HEK293 (cell line): Measurements from ENCODE around the gene OR8H1.

Experiments
- CTCF ChIA-PET: fragments of 350-600 bp; formaldehyde crosslinking; extraction: SDS; loops from one replicate; lab custom pipeline; 2021; ENCODE audit warnings: antibody characterized with exemption; lab: Yijun Ruan, JAX
- POLR2A ChIA-PET: fragments of 300-600 bp; formaldehyde crosslinking; extraction: SDS; loops from one replicate; lab custom pipeline; 2020; ENCODE audit warnings: antibody characterized with exemption, inconsistent platforms; lab: Yijun Ruan, JAX
- H3K27ac ChIP-seq: fragments of 200-500 bp; sonication (Bioruptor generic); 2 replicates; pipeline ENCODE4 v1.5.1; 2014; ENCODE audit warnings: low read depth, low read length, control low read depth, inconsistent platforms; ENCODE audit errors: extremely low read depth
- H3K36me3 ChIP-seq, 2 experiments: fragments of 200-500 bp in 1 of 2; sonication (Bioruptor generic) in 1 of 2; 1 replicate in 1 of 2; 2 replicates in 1 of 2; pipeline ENCODE4 v1.5.1; 2014 to 2017; ENCODE audit warnings: inconsistent platforms in 2 of 2, low read length in 2 of 2; ENCODE audit not compliant: control insufficient read depth in 2 of 2, insufficient read depth in 1 of 2
- H3K4me1 ChIP-seq: fragments of 200-500 bp; sonication (Bioruptor generic); 2 replicates; pipeline ENCODE4 v1.5.1; 2014; ENCODE audit warnings: mild to moderate bottlenecking, low read length, inconsistent platforms; ENCODE audit not compliant: control insufficient read depth, insufficient read depth
- H3K4me3 ChIP-seq: 2 replicates; pipeline ENCODE4 v1.5.1; 2011; ENCODE audit warnings: low read depth, mild to moderate bottlenecking, control low read depth, low read length, moderate library complexity
- H3K9me3 ChIP-seq: fragments of 200-500 bp; sonication (Bioruptor generic); 2 replicates; pipeline ENCODE4 v1.5.1; 2014; ENCODE audit warnings: low read depth, low read length, inconsistent platforms; ENCODE audit not compliant: control insufficient read depth, insufficient read depth
- BCL11B ChIP-seq: fragments of 450-650 bp; formaldehyde crosslinking; IDR thresholded peaks from 2 replicates; pipeline ENCODE4 v1.5.1; 2016; ENCODE audit warnings: low read depth, missing biosample characterization, missing genetic modification characterization
- EGR2 ChIP-seq: fragments of 450-650 bp; formaldehyde crosslinking; IDR thresholded peaks from 2 replicates; pipeline ENCODE4 v1.5.1; 2016; ENCODE audit warnings: low read depth, missing biosample characterization, missing genetic modification characterization
- KLF1 ChIP-seq: fragments of 450-650 bp; formaldehyde crosslinking; IDR thresholded peaks from 2 replicates; pipeline ENCODE4 v1.5.1; 2016; ENCODE audit warnings: missing biosample characterization, missing genetic modification characterization
- PRDM1 ChIP-seq: fragments of 450-650 bp; formaldehyde crosslinking; IDR thresholded peaks from 2 replicates; pipeline ENCODE4; 2016; ENCODE audit warnings: missing biosample characterization, missing genetic modification characterization
- RBAK ChIP-seq: fragments of 450-650 bp; formaldehyde crosslinking; IDR thresholded peaks from 2 replicates; pipeline ENCODE4 v1.5.1; 2016; ENCODE audit warnings: missing biosample characterization, missing genetic modification characterization
- SCRT2 ChIP-seq: fragments of 450-650 bp; formaldehyde crosslinking; IDR thresholded peaks from 2 replicates; pipeline ENCODE4 v1.5.1; 2016; ENCODE audit warnings: missing biosample characterization, missing genetic modification characterization
- SP3 ChIP-seq: fragments of 450-650 bp; formaldehyde crosslinking; IDR thresholded peaks from 2 replicates; pipeline ENCODE4 v1.5.1; 2016; ENCODE audit warnings: missing biosample characterization, missing genetic modification characterization
- TCF7L2 ChIP-seq: IDR thresholded peaks from 2 replicates; pipeline ENCODE4 v1.6.1; 2011; ENCODE audit warnings: low read depth, mild to moderate bottlenecking, inconsistent platforms, low read length, moderate library complexity, borderline replicate concordance
- ZBTB17 ChIP-seq: fragments of 450-650 bp; formaldehyde crosslinking; IDR thresholded peaks from 2 replicates; pipeline ENCODE4 v1.5.1; 2016; ENCODE audit warnings: missing biosample characterization, missing genetic modification characterization
- ZNF23 ChIP-seq: fragments of 450-650 bp; formaldehyde crosslinking; IDR thresholded peaks from 2 replicates; pipeline ENCODE4 v1.5.1; 2016; ENCODE audit warnings: missing biosample characterization, missing genetic modification characterization, borderline replicate concordance
- ZNF274 ChIP-seq, 2 experiments: fragments of 200-500 bp in 1 of 2; fragments of 450-650 bp in 1 of 2; sonication (Bioruptor generic) in 1 of 2; formaldehyde crosslinking in 1 of 2; IDR thresholded peaks; 2 replicates each; pipeline versions ENCODE4 v1.5.1 to v1.6.1; 2014 to 2016; ENCODE audit warnings: borderline replicate concordance in 1 of 2, inconsistent platforms in 1 of 2, low read length in 1 of 2, missing biosample characterization in 1 of 2, missing genetic modification characterization in 1 of 2
- ZNF514 ChIP-seq: fragments of 450-650 bp; formaldehyde crosslinking; IDR thresholded peaks from 2 replicates; pipeline ENCODE4 v1.5.1; 2016; ENCODE audit warnings: missing biosample characterization, missing genetic modification characterization
- ZNF585B ChIP-seq: fragments of 450-650 bp; formaldehyde crosslinking; IDR thresholded peaks from 2 replicates; pipeline ENCODE4 v1.5.1; 2016; ENCODE audit warnings: missing biosample characterization, missing genetic modification characterization
- ZNF621 ChIP-seq: fragments of 450-650 bp; formaldehyde crosslinking; IDR thresholded peaks from 2 replicates; pipeline ENCODE4 v1.5.1; 2017; ENCODE audit warnings: missing biosample characterization, missing genetic modification characterization
- TF ChIP-seq, protein P1 (sequence below): fragments of 450-650 bp; formaldehyde crosslinking; IDR thresholded peaks from 2 replicates; pipeline ENCODE4 v1.5.1; 2016; ENCODE audit warnings: missing biosample characterization, missing genetic modification characterization
- TF ChIP-seq, protein P2 (sequence below): fragments of 450-650 bp; formaldehyde crosslinking; IDR thresholded peaks from 2 replicates; pipeline ENCODE4 v1.5.1; 2016; ENCODE audit warnings: missing biosample characterization, missing genetic modification characterization
- TF ChIP-seq, protein P3 (sequence below): fragments of 450-650 bp; formaldehyde crosslinking; IDR thresholded peaks from 2 replicates; pipeline ENCODE4 v1.5.1; 2016; ENCODE audit warnings: missing biosample characterization, missing genetic modification characterization
- TF ChIP-seq, protein P4 (sequence below): fragments of 450-650 bp; formaldehyde crosslinking; IDR thresholded peaks from 2 replicates; pipeline ENCODE4 v1.5.1; 2016; ENCODE audit warnings: missing biosample characterization, missing genetic modification characterization

Gene OR8H1

DNA sequence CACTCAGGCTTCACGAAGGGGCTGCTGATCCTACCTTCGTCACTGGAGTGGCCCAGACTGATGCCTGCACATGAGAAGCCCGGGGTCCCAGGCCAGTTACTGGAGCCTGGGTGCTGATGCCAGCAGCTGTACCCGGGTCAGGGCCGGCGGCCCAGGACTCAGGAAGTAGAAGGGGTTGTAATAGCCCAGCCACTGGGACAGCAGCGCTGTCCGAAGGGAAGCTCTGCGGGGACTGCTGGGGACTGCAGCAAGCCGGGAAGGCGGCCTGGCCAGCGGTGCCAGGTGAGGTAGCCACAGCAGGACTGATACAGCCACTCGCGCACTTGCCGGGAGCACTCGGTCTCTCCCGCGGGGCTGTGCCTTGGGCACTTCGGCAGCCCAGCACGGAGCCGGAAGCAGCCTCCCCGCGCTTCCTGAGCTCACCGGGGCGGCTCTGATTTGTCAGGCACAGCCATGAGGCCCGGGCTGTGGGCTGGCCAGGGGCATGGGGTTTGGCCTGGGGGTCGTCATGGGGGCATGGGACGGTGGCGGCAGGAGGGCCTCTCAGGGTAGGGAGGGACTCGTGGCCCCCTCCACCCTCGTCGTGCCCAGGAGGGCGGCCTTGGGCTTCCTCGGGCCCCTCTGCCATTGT lies 39.9 kb upstream of the OR8H1 start:
- H3K36me3 ChIP-seq: no peaks in the 10 kb centered on the region
- H3K4me3 ChIP-seq: no peak overlapping the region
- ChIA-PET POLR2A (no interaction called here), CTCF (no interaction called here)
- no peak for TF ChIP-seq TCF7L2
- no peak for TF ChIP-seq ZNF23 (tag by site-specific recombination)
- no peaks in the 10 kb centered on the region for H3K9me3 ChIP-seq
- no peak overlapping the region for H3K27ac ChIP-seq
- no peaks in the 10 kb centered on the region for H3K4me1 ChIP-seq

DNA sequence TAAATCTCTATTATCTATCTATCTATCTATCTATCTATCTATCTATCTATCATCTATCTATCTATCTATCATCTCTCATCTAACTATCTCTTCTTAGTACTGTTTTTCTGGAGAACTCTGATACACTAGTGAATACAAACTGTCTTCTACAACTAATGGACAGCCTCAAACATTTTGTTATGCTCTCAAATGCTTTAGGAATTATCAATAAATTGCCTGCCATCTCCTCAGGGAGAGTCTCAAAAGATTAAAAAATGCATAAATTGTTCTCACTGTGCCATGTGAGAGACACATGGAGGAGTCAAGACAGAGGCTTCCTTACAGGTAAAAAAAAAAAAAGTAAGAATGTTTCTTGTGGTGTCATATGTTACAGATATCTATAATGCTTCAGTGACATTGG lies 22.8 kb upstream of the OR8H1 start, which contains the start of gene OR8K3:
Gene OR8K3 (plus strand): TSS at position 301 of the 400 bp plus-strand sequence. CDS start 3,163 bp downstream, outside the sequence.
- POLR2A ChIA-PET: no interaction called here
- Histone ChIP-seq H3K9me3 (no peaks in the 10 kb centered on the region), H3K36me3 (no peaks in the 10 kb centered on the region), H3K4me1 (no peaks in the 10 kb centered on the region), H3K4me3 (no peak within 1 kb of the TSS), H3K27ac (no peak within 1 kb of the TSS)
- TF ChIP-seq, protein P1, sequence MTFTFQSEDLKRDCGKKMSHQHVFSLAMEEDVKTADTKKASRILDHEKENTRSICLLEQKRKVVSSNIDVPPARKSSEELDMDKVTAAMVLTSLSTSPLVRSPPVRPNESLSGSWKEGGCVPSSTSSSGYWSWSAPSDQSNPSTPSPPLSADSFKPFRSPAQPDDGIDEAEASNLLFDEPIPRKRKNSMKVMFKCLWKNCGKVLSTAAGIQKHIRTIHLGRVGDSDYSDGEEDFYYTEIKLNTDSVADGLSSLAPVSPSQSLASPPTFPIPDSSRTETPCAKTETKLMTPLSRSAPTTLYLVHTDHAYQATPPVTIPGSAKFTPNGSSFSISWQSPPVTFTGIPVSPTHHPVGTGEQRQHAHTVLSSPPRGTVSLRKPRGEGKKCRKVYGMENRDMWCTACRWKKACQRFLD (tag by site-specific recombination): no peak
- TF ChIP-seq, protein P2, sequence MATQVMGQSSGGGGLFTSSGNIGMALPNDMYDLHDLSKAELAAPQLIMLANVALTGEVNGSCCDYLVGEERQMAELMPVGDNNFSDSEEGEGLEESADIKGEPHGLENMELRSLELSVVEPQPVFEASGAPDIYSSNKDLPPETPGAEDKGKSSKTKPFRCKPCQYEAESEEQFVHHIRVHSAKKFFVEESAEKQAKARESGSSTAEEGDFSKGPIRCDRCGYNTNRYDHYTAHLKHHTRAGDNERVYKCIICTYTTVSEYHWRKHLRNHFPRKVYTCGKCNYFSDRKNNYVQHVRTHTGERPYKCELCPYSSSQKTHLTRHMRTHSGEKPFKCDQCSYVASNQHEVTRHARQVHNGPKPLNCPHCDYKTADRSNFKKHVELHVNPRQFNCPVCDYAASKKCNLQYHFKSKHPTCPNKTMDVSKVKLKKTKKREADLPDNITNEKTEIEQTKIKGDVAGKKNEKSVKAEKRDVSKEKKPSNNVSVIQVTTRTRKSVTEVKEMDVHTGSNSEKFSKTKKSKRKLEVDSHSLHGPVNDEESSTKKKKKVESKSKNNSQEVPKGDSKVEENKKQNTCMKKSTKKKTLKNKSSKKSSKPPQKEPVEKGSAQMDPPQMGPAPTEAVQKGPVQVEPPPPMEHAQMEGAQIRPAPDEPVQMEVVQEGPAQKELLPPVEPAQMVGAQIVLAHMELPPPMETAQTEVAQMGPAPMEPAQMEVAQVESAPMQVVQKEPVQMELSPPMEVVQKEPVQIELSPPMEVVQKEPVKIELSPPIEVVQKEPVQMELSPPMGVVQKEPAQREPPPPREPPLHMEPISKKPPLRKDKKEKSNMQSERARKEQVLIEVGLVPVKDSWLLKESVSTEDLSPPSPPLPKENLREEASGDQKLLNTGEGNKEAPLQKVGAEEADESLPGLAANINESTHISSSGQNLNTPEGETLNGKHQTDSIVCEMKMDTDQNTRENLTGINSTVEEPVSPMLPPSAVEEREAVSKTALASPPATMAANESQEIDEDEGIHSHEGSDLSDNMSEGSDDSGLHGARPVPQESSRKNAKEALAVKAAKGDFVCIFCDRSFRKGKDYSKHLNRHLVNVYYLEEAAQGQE: no peak
- TF ChIP-seq EGR2 (tag by site-specific recombination) (no peak), SCRT2 (tag by site-specific recombination) (no peak), PRDM1 (tag by site-specific recombination) (no peak), ZNF274 (IDR thresholded peaks at IDR 0.05; ENCODE audit: low read length) (no peak), ZNF274 (tag by site-specific recombination; IDR thresholded peaks at IDR 0.05; ENCODE audit: borderline replicate concordance) (no peak), RBAK (tag by site-specific recombination) (no peak)
- CTCF ChIA-PET: no interaction called here

DNA sequence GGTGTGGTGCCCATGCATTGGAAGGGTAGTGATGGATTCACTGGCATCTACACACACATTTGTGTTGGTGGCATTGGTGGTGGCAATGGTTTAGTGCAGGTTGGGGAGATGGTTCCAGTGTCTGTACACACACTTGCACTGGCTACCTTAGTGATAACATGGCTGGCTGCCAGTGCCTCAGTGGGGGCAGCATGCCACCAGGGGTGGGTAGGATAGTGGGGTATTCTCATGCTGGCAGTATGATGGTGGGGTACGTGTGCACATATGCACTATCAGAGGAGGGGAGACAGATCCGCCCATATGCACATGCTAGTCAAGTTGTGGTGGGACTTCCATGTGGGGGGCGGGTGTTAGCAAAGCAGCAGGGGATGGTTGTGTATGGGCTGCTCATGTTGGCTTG lies 15.8 kb upstream of the OR8H1 start:
- TF ChIP-seq ZNF23 (tag by site-specific recombination): no peak
- no peak for TF ChIP-seq ZNF621 (tag by site-specific recombination)
- TF ChIP-seq KLF1: no peak
- no peak for TF ChIP-seq SP3 (tag by site-specific recombination)
- no peak for TF ChIP-seq ZNF514 (tag by site-specific recombination)
- TF ChIP-seq ZBTB17 (tag by site-specific recombination): no peak
- TF ChIP-seq, protein P3, sequence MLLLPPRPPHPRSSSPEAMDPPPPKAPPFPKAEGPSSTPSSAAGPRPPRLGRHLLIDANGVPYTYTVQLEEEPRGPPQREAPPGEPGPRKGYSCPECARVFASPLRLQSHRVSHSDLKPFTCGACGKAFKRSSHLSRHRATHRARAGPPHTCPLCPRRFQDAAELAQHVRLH (tag by site-specific recombination): no peak
- no peak for TF ChIP-seq ZNF585B (tag by site-specific recombination)
- TF ChIP-seq, protein P4, sequence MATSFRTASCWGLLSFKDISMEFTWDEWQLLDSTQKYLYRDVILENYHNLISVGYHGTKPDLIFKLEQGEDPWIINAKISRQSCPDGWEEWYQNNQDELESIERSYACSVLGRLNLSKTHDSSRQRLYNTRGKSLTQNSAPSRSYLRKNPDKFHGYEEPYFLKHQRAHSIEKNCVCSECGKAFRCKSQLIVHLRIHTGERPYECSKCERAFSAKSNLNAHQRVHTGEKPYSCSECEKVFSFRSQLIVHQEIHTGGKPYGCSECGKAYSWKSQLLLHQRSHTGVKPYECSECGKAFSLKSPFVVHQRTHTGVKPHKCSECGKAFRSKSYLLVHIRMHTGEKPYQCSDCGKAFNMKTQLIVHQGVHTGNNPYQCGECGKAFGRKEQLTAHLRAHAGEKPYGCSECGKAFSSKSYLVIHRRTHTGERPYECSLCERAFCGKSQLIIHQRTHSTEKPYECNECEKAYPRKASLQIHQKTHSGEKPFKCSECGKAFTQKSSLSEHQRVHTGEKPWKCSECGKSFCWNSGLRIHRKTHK (tag by site-specific recombination): no peak
- no peak for TF ChIP-seq BCL11B (tag by site-specific recombination)
- Histone ChIP-seq H3K27ac (no peak overlapping the region), H3K4me1 (no peaks in the 10 kb centered on the region), H3K9me3 (no peaks in the 10 kb centered on the region), H3K36me3 (no peaks in the 10 kb centered on the region), H3K4me3 (no peak overlapping the region)
- ChIA-PET POLR2A (no interaction called here), CTCF (no interaction called here)
